Fibroblast of skin of scalp (primary cell): Measurements from ENCODE around the gene APLN.

Experiments used
- DNase-seq: peaks from one replicate; pipeline ENCODE4 v3.0.0-alpha.2; 2013

APLN gene

GRCh38 chrX:129640737-129641136 lies 14.0 kb downstream of the APLN start:
- DNase-seq, result no peak

DNA sequence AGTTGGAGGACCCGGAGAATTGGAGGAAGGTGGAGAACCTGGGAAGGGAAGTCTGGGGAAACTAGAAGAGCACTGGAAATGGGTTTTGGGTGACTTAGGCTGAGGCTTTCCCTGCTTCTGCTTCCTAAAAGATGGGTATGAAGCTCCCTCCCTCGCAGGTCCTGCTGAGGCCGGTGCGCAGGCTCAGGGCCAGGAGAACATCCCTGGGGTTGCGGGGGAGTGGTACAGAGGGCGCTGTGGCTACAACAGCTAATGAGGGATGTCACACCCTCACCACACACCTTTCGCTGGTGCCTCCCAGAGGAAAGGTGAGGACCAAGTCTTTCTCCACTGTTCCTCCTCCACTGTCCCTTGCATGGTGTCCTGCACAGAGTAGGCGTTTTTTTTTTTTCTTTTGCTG lies 15.8 kb downstream of the APLN start:
- no peak for DNase-seq

DNA sequence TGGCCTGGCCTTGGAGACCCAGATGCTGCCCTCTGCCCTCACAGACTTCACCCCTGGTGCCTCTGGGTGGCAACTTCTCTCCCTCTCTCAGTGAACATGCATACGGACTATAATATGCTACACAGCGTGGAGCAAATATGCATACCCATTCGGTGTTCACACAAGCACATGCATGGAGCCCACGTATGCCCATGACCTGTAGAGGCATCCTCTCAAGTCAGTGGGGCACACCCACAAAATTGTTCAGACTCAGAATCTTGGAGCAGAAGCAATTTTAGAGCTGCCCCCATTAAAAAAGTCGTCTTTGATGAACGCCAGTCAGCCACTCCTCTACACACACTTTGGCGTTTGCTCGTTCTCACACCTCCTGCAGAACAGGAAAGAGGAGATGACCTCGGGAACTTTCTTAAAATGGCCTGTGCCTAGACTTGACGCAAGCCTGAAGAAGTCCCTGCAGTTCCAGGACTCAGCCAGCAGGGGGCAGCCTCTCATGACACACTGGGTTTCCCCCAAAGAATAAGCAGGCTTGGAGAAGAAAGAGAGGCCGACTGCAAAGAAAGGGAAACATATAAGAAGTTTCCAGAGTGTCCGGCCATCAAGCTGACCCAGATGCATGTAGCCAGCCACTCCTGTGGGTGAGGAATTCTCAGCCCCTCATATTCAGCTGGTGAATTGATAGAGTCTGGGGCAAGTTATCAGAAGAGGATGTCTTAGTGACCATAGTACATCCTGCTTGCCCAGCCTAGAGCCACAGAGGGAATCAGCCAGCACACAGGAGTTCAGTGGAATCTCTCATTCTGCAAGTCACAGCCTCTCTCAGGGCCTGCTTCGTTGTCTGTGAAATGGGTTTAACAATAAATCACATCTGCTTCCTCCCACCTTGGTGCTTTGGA lies 17.3 kb downstream of the APLN start:
- DNase-seq, result peak; percentile 61

DNA sequence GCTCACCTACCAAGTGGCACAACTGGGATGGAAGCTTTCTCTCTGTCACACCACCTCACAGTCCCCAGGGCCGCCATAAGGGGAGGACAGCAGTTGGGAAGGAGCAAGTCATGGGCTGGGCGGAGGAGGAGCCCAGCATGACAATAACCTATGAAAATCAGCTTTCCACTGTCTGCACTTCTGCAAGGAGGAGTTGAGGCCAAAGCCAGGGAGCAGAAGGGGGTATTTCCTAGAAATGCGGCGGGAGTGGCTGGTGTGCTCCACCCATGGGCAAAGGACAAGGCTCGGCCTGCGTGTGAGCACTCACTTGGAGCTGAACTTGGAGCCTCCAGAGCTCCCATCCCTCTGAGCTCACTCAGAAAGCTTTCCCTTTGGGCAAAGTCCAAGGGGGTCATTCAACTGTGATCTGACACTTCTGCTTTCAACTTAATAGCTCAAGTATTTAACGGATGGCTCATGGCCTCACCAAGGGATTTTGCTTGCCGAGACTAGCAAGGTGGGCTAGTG lies 18.5 kb downstream of the APLN start:
- no peak for DNase-seq

GRCh38 chrX:129634541-129634940 lies 20.2 kb downstream of the APLN start:
- no peak for DNase-seq

DNA sequence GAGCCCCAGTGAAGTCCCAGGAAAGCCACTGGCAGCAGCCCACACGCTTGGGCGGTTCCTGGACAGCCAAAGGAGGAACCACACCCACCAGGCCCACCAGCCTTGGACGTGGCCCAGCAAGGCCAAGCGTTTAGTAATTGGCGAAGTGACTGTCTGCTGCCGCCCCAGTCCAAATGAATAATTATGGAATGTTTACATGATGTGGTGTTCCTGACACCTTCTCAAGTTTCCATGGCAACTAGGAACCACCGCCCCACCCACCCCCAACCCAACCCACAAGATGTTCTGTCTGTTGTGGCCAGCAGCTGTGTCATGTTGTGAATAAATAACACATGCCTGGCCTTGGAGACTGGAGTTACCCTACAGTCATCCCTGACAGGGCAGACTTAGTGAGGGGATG lies 22.3 kb downstream of the APLN start:
- peak; percentile 7 for DNase-seq

DNA sequence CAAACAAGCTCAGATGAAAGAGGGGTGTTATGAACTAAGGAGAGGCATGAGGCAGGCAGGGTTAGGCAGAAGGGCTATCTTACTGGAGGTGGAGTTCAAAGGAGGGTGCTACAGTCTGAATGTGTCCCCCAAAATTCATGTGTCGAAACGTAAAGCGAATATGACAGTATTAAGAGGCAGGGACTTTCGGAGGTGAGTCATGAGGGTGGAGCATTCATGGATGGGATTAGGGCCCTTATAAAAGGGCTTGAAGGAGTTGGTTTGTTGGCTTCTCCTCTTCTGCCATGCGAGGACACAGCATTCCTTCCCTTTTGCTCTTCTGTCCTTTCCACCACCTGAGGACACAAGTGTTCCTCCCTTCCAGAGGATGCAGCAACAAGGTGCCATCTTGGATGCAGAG lies 22.9 kb downstream of the APLN start:
- DNase-seq, result no peak

DNA sequence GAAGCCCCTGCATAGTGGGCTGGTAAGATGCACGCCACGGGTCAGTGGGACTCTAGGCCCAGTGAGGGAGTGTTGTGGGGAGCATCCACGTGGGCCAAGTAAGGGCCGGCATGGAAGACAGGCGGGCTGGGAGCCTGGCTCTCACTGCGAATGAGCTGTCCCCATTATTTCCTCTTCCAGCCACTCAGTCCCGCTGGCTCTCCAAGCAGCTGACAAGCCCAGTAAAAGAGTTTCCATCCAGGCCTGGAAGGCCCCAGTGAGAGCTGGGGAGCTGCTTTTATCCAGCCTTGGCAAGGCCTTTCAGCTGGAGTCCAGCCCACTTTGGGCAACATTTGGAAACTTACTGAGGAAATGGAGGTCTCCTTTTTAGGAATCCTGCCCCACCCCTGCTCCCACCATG lies 24.9 kb downstream of the APLN start:
- DNase-seq, result no peak

GRCh38 chrX:129626026-129626425 lies 28.7 kb downstream of the APLN start:
- DNase-seq, result peak; percentile 35

DNA sequence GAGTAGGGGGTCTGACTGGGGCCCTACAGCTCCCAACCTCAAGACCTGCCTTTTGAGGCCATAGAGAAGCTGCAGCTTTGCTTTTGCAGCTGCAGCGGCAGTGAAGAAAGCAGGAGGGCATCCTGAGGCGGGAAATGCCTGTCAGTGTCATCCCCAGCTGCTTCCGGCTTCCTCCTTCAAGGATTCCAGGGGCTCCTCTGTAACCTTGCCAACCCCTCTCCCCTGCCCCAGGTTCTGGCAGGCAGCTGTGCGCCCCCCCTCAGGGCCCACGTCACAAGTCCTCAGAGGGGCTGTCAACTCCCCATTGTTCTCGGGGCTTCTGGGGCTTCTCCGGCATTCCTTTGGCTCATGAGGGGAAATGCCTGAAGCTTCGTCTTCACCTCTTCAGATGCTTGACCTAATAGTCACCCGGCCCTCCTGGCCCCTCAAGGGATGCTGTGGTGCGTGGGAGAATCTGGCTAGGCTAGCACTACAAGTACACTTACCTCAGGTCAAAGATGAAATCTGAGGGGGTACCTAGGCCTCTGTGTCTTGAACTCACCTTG lies 31.9 kb downstream of the APLN start:
- DNase-seq, result peak; percentile 76

DNA sequence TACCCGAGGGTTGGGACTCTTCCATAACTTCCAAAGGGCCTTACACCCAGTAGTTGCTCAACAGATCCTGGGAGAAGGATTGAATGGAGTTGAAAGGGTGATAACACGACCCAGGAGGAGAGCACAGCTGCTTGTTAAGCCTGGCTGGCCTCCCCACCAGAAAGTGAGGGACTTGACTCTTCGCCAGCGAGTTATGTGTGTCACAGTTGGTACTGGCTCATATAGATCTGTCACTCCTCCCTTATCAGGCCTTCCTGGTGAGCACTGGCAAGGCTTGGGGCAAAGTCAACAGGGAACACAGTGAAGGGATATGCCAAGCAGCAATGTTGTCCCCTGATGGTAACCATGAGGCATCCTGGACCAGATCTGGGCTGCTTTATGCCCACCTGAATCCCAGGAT lies 35.8 kb downstream of the APLN start:
- no peak for DNase-seq

DNA sequence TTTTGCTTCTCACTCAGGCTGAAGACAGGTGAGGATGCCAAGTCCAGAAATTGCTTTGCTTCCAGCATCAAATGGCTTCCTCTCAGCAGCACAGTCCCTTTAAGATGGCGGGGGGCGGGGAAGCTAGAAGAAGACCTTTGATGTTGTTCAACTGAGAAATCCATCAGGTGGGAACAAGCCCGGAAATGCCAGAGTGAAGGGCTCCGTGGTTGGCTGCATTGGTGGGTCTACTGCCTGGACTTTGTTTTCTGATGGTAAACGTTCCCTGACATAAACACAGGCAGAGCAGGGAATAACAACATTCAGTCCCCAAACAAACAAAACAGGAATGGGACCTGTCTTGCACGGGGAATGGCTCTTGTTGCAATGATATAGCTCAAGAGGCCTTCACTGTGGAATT lies 37.3 kb downstream of the APLN start:
- no peak for DNase-seq

DNA sequence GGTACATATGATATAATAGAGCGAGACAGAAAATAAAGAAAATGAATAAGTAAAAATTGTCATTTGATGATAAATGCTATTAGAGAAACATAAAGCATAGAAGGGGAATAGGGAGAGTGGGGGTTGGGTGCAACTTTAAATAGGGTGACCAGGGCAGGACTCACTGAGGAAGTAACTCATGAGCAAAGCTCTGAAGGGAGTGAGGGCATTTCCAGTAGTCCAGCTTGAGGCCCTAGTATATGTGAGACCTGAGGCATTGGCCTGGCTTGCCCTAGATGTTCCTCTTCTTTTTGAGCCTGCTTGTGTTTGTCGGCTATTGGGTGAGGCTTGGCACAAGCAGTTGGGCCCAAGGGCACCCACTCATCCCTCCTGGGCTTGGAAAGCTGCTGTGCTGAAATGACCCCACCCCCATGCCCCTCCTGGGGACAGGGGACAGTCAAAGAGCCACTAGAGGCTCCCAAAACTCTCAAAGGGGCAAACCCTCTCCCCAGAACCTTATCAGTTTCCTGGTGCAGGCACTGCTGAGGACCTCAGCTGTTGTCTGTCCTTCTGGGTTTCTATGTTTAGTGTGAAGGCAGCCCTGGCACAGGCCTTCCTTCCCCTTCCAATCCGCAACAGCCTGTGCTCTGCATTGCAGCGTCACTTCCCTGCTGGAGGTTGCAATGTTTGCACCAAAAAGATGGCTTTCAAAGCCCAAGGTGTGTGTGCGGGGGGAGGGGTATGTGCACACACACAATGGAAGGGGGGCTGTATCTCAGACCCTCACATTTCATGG lies 40.1 kb downstream of the APLN start:
- DNase-seq, result no peak

DNA sequence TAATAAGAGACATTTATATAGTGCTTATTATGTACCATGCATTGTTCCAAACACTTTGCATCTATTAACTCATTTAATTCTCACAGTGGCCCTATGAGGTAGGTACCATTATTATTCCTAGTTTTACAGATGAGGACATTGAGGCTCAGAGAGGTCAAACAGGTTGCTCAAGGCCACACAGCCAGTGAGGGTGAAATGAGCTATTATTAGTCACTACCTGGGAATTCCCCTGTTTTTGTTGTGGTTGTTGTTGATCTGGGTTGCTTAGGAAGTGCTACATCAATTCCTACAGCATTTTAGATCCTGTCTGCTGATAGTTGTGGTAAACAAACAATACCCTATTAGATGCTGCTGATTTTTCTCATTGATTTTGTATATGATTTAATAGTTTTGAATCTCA lies 41.2 kb downstream of the APLN start:
- DNase-seq, result no peak

- no peak for DNase-seq
Measured at GRCh38 chrX:129612396-129612795, 42.4 kb downstream of the APLN start.

DNA sequence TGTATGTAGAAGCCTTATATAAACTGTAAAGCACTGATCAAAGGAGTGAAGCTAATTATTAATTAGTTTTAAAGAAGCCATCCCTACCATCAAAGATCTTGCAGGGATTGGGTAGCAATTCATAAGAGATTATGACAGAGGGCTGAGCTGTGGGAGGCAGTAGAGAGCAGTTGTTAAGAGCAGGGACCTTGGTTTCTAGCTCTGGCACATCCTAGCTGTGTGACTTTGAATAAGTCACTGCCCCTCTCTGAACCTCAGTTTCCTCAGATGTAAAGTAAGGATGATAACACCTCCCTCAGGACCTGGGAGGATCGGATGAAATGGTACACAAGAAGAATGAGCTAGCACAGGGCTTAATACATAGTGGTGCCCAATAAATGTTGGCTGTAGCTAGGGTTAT lies 45.4 kb downstream of the APLN start:
- DNase-seq, result no peak

- DNase-seq, result no peak
Measured at GRCh38 chrX:129608496-129608895, 46.3 kb downstream of the APLN start.

- DNase-seq, result peak; percentile 42
Measured at GRCh38 chrX:129606918-129607317, 47.8 kb downstream of the APLN start.

DNA sequence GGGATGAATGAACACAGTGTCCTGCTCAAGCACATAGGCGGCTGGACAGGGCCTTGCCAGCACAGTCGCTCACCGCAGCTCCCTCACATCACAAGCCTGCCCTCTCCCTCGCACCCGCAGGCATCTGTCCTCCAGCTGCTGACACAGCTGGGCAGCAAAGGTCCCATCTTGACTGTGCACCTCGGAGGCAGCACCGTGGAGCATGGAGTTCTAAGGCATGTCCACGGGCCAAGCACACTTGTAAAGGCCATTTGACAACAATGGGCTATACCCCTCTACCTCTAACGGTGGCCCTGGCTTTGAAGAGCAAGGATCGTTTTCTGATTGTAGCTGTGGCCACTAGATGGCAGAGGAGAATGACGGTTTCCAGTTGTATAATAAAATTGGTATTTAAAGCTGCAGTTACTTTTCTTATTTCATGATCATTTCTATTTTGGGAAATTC lies 53.8 kb downstream of the APLN start:
- peak; percentile 12 for DNase-seq

GRCh38 chrX:129599996-129600395 lies 54.8 kb downstream of the APLN start:
- no peak for DNase-seq

DNA sequence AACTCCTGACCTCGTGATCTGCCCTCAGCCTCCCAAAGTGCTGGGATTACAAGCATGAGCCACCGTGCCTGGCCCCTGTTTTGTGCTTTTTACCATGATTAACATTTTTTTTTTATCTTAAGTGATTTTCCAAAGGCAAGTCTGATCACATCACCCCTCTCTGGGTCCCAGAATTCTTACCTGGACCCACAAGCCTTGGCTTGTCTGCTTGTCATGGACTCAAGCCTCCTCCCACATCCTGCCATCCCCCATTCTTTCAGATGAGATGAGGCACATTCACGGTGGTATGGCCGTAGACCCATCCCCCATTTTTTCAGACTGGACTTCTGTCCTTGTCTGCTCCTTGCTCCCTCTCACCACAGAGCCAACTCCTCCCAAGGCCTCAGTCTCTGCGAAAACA lies 55.3 kb downstream of the APLN start:
- no peak for DNase-seq

GRCh38 chrX:129597905-129598304 lies 56.9 kb downstream of the APLN start:
- DNase-seq, result no peak

GRCh38 chrX:129596077-129596476 lies 58.7 kb downstream of the APLN start:
- DNase-seq, result no peak
